Muscle of back (tissue), 11 donors: Measurements from ENCODE around the gene ECE1. TPM values are rescaled to one million over a fixed set of nuclear protein-coding genes. Genes with fewer than 3 reads are reported as not detected.
A peak's percentile ranks its signal among the peaks of the same experiment; 100 is the strongest.
"Not testable (repeated sequence)": the region's sequence is repeated elsewhere in the genome, so short reads cannot be mapped to it uniquely, and the experiment has no call there.

Experiments
- DNase-seq, 3 donors: peaks; one replicate each; pipeline versions ENCODE4 v3.0.0 to v3.0.0-alpha.2; 2013
- polyA plus RNA-seq, 10 donors: library from polyadenylated mRNA; unstranded; fragments of 120-200 nt; gene quantifications; one replicate each; pipeline ENCODE4 v1.2.1, GENCODE V29; 2013; ENCODE audit not compliant: insufficient read length in 10 of 10

Gene ECE1
- polyA plus RNA-seq, 10 donors, result 25.5 to 36.4 (median 31.7) TPM

GRCh38 chr1:21189421-21189820, 100.8 kb downstream of the ECE1 start:
- no peak for DNase-seq

DNA sequence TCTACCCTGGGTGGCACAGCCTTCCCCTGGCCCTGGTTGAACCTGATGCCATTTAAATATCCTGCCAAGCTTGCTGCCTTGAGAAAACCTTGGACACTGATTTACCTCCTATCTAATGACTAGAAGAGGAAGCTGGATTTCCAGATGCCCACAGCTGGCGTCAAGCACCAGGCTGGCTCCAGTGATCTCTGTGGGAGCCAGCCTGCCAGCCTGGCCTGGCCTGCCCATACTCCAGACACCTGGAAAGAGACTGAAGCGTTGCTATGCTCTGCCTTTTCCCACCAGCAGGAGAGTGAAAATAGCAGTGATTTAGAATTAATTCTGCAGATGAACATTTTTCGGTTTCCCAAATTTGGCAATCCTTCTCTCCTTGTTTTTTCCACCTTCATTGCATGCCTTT, 102.0 kb downstream of the ECE1 start:
- DNase-seq, result no peak

- no peak for DNase-seq
Measured at GRCh38 chr1:21185221-21185731, 105.0 kb downstream of the ECE1 start.

- DNase-seq, result peak in 1 of 3 donors; percentile 19
Measured at GRCh38 chr1:21184276-21184675, 106.0 kb downstream of the ECE1 start.

DNA sequence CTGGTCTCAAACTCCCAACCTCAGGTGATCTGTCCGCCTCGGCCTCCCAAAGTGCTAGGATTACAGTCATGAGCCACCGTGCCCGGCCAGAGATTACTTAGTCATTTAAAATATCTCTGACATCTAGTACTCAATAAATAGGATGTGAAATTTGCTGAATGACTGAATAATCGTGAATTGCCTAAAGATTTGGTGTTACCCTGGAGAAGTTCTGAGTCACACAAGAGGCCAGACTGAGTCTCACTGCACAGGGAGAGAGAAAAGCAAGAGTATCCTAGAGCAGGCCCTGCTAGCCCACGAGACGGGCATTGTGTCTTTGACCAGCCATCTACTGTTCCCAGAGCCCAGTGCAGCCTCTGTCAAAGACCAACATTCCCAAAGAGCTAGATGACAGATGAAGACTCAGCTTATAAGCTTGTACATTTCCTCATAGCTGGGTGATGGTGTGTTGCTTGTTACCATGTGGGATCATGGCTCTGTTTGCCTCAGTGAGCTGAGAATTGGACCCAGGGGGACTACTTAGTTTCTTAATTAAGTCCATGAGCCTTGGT, 108.0 kb downstream of the ECE1 start:
- no peak for DNase-seq

- not testable (repeated sequence) for DNase-seq
Measured at GRCh38 chr1:21178271-21178670, 112.0 kb downstream of the ECE1 start.

- peak; percentile 98 to 100 (median 99) for DNase-seq
Measured at GRCh38 chr1:21176586-21177555, 113.4 kb downstream of the ECE1 start, which contains the start of gene EIF4G3. Gene EIF4G3 (minus strand): TSS chr1:21176897. CDS start chr1:21002742, 174,155 bp downstream.

- DNase-seq, result peak in 2 of 3 donors; percentile 31 to 74
Measured at GRCh38 chr1:21175670-21176581, 114.3 kb downstream of the ECE1 start.

DNA sequence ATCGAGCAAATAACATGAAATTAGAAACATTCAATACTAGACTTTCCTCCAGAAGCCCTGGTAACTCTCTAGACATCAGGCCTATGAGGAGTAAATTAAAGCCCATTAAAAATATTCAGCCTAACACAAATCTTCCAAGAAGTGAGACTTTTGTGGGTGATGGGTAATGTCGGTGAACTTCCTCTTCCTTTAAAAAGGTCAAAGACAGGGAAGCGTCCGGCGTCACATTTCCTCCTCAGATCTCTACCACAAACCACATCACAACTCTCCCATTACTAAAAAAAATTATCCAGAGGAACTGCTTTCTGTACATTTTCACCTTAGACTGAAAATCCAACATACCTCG, 115.0 kb downstream of the ECE1 start:
- peak; percentile 31 to 75 (median 44) for DNase-seq

DNA sequence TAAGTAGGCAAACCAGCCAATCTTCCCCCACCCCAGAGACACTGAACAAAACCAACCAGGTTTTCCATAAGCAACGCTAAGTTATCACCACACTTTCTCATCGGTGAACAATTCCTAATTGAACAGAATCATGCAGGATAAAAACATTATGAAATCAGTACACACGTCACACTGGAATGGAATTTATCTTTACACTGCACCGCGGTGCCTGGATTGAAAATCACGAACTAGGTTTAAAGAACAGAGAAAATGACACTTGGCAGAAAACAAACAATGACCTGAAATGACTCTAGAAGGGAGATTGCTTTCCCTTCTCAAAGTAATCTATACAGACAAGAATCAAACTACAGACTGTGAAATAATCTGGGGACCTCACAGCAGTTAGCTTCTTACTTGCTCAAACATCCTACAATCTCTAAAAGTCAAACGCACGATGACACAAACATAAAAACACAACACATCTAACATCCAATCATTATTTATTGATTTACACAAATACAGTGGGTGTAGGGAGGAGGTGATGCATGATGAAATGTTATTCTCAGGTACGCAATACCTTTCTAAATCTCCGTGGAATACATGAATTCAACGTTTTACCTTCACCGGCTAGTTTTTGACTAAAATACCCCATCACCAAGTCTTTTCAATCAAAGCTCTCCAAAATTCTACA, 115.5 kb downstream of the ECE1 start:
- peak; percentile 24 to 51 (median 48) for DNase-seq

DNA sequence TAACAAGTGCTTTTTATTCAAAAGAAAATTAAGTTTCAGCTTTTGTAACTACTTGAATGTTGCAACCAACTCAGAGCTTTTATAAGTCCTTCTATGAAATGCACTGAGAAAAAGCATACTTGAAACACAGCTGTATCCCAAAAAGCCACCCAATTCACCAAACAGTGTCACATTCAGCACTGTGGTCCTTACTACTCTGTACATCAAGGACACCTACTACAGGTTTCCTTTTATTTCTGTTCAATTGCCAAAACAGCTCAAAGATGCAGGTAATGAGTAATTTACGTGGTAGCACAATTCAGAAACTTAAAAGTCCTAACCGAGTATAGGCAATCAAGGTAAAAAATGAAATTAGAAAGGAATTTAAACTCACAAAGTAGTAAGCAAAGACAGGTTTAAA, 116.0 kb downstream of the ECE1 start:
- DNase-seq, result no peak

GRCh38 chr1:21173096-21173495, 117.2 kb downstream of the ECE1 start:
- not testable (repeated sequence) for DNase-seq

- DNase-seq, result peak; percentile 26 to 45 (median 43)
Measured at GRCh38 chr1:21170837-21171236, 119.4 kb downstream of the ECE1 start.

- DNase-seq, result no peak
Measured at GRCh38 chr1:21168444-21168843, 121.8 kb downstream of the ECE1 start.

Other genes with a start within 250 kb of the ECE1 start
- gene EIF4G3, start 113.6 kb downstream of the ECE1 start, polyA plus RNA-seq, result 10 to 100 TPM; 30.2 to 42.5 (median 35.7) TPM
- gene NBPF3, start 149.7 kb upstream of the ECE1 start, polyA plus RNA-seq, result 10 to 100 TPM in 1 of 10 donors, 1 to 10 TPM in 9; 3.9 to 10.7 (median 7.4) TPM
- 1 to 10 TPM; 2.1 to 5.0 (median 3.6) TPM for gene ALPL, start 219.0 kb upstream of the ECE1 start, polyA plus RNA-seq